AG04449 (cell line): ENCODE data around the gene HSF2BP.

Experiments
- CTCF ChIA-PET: fragments of 350-600 bp; formaldehyde crosslinking; extraction: SDS; loops from one replicate; lab custom pipeline; 2021; ENCODE audit warnings: antibody characterized with exemption; lab: Yijun Ruan, JAX
- POLR2A ChIA-PET: fragments of 400-600, 350-600 bp; formaldehyde crosslinking; extraction: SDS; loops from one replicate; lab custom pipeline; 2020; ENCODE audit warnings: antibody characterized with exemption, inconsistent platforms; lab: Yijun Ruan, JAX
- DNase-seq: peaks from one replicate; pipeline ENCODE4 v3.0.0-alpha.2; 2010; ENCODE audit warnings: low read depth, low spot score
- H3K4me3 ChIP-seq: 2 replicates; pipeline ENCODE4 v1.5.1; 2011; ENCODE audit warnings: low read depth, mild to moderate bottlenecking, control low read depth, low read length
- TF ChIP-seq, protein P1 (sequence below): IDR thresholded peaks from one replicate; pipeline ENCODE4 v1.5.1; 2011; ENCODE audit warnings: mild to moderate bottlenecking, moderate library complexity, low read length, control low read depth, inconsistent platforms; ENCODE audit not compliant: insufficient read depth; ENCODE audit errors: missing control alignments

The HSF2BP gene

DNA sequence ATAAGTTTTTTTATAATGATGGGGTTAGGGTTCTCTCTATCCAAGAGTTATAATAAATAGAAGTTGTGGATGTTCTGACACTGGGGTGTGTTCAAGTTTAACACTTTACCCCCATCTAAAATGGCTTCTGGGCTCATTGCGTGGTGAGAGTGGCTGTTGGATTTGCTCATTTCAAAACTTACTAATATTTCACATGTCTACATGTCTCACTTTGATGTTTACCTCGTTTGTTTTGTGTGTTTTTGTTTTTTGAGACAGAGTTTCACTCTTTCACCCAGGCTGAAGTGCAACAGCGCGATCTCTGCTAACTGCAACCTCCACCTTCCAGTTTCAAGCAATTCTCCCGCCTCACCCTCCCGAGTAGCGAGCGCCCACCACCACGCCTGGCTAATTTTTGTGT lies 3.7 kb upstream of the HSF2BP start:
- no peak for DNase-seq
- no peak overlapping the region for H3K4me3 ChIP-seq
- ChIA-PET POLR2A (no interaction called here), CTCF (interaction anchor here (0.9 kb wide), 1 partner anchor 8 kb away, joined by 3 read pairs; no protein-coding TSS in a partner anchor)
- TF ChIP-seq, protein P1, sequence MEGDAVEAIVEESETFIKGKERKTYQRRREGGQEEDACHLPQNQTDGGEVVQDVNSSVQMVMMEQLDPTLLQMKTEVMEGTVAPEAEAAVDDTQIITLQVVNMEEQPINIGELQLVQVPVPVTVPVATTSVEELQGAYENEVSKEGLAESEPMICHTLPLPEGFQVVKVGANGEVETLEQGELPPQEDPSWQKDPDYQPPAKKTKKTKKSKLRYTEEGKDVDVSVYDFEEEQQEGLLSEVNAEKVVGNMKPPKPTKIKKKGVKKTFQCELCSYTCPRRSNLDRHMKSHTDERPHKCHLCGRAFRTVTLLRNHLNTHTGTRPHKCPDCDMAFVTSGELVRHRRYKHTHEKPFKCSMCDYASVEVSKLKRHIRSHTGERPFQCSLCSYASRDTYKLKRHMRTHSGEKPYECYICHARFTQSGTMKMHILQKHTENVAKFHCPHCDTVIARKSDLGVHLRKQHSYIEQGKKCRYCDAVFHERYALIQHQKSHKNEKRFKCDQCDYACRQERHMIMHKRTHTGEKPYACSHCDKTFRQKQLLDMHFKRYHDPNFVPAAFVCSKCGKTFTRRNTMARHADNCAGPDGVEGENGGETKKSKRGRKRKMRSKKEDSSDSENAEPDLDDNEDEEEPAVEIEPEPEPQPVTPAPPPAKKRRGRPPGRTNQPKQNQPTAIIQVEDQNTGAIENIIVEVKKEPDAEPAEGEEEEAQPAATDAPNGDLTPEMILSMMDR: no peak

DNA sequence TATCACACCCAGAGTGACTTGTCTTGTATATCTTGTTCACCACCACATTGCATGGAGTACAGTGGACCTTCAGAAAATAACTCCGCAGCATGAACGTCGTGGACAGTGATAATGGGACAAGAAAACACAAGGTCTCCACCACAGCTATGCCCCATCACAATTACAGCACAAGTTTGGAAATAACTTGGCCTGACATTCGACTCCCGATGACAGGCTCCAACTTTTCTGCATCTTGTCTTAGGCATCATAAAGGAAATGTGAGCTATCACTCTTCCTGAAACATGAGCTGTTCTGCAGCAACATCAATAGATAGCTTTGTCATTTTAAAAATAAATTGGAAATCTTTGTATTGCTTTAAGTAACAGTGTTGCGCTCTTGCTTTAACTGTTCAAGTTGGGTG lies 3.0 kb upstream of the HSF2BP start:
- DNase-seq: no peak
- TF ChIP-seq, protein P1: no peak
- ChIA-PET POLR2A (no interaction called here), CTCF (interaction anchor here (0.7 to 0.9 kb wide), 2 partner anchors 8 to 50 kb away, joined by 3 read pairs; no protein-coding TSS in a partner anchor)
- no peak overlapping the region for H3K4me3 ChIP-seq

- DNase-seq: no peak
- POLR2A ChIA-PET: no interaction called here
- H3K4me3 ChIP-seq: peak overlapping the region; percentile 86; the same call in 1 of the 2 replicates
- CTCF ChIA-PET: interaction anchor here (0.5 to 1.3 kb wide), 3 partner anchors 11 to 130 kb away, joined by 3 read pairs; no protein-coding TSS in a partner anchor
- TF ChIP-seq, protein P1: no peak
These were observed 536 bp downstream of the HSF2BP start for GRCh38 chr21:43658769-43659135.

- no peak for DNase-seq
- ChIA-PET CTCF (interaction anchor here (0.5 to 1.1 kb wide), 2 partner anchors 12 to 131 kb away, joined by 3 read pairs; no protein-coding TSS in a partner anchor), POLR2A (no interaction called here)
- H3K4me3 ChIP-seq: no peak overlapping the region
- TF ChIP-seq, protein P1: no peak
These were observed 1.1 kb downstream of the HSF2BP start for GRCh38 chr21:43658088-43658741.

DNA sequence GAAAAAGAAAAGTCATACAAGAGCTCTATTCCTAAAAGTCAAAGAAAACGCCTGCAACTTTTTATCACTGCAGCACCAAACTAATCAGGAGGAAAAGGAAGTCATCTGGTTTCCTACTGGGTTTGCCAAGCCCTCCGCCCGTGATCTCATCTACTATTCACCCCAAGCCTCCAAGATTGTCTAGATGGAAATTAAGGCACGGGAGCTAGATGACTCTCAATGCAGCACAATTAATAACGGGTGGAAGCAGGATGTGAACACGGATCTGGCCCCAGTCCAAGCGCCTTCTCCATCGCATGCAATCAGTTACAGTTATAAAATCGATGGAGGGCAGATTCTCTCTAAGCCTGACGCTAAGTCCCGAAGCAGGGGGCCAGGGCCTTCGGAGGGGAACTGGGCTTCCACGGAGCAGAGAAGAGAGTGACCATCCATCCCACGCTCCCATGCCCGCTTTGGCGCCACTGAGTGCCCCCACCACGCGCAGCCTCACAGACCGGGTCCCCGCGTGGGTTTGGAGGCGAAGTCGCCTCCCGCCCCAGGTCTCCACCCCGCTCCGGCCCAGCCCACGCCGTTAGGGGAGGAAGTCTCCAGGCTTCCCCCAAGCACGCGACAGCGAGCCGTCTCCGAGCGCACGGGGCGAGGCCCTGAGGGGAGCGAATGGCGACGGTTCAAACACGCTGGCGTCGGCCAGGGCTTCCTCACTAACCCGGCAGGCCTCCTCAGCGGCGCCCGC lies 1.8 kb downstream of the HSF2BP start:
- ChIA-PET POLR2A (no interaction called here), CTCF (interaction anchor here (1.8 to 2.7 kb wide), 2 partner anchors 10 to 12 kb away, joined by 7 to 15 read pairs; no protein-coding TSS in a partner anchor)
- DNase-seq: no peak
- TF ChIP-seq, protein P1: no peak
- no peak overlapping the region for H3K4me3 ChIP-seq
